GM21529 (cell line): ENCODE results near the gene NR2E3.
"Not testable (repeated sequence)": the region's sequence is repeated elsewhere in the genome, so short reads cannot be mapped to it uniquely, and the experiment has no call there.

Source experiments
- ATAC-seq: cut with Tn5 transposase; IDR thresholded peaks from one replicate; pipeline ENCODE4 v1.9.1; 2021; ENCODE audit not compliant: unreplicated experiment

NR2E3 gene

GRCh38 chr15:71813723-71814470 is 3.5 kb downstream of the NR2E3 start:
- ATAC-seq: no peak

GRCh38 chr15:71815301-71815700 is 4.9 kb downstream of the NR2E3 start:
- ATAC-seq: no peak

- no peak for ATAC-seq
Observed at GRCh38 chr15:71817351-71817750, 7.0 kb downstream of the NR2E3 start.

- ATAC-seq: no peak
Observed at GRCh38 chr15:71820127-71820526, 9.8 kb downstream of the NR2E3 start.

- ATAC-seq: no peak
Observed at GRCh38 chr15:71821547-71822129, 11.3 kb downstream of the NR2E3 start.

- no peak for ATAC-seq
Observed at GRCh38 chr15:71822890-71823630, 12.7 kb downstream of the NR2E3 start.

GRCh38 chr15:71823801-71824200 is 13.4 kb downstream of the NR2E3 start:
- ATAC-seq: no peak

GRCh38 chr15:71825021-71825730 is 14.8 kb downstream of the NR2E3 start:
- ATAC-seq: no peak

- ATAC-seq: no peak
Observed at GRCh38 chr15:71826196-71826595, 15.8 kb downstream of the NR2E3 start.

- no peak for ATAC-seq
Observed at GRCh38 chr15:71830981-71831380, 20.6 kb downstream of the NR2E3 start.

- ATAC-seq: no peak
Observed at GRCh38 chr15:71841563-71841962, 31.2 kb downstream of the NR2E3 start.

- no peak for ATAC-seq
Observed at GRCh38 chr15:71844916-71845315, 34.6 kb downstream of the NR2E3 start.

- ATAC-seq: no peak
Observed at GRCh38 chr15:71853543-71853942, 43.2 kb downstream of the NR2E3 start.

- not testable (repeated sequence) for ATAC-seq
Observed at GRCh38 chr15:71858232-71858631, 47.9 kb downstream of the NR2E3 start.
